ENCODE data around the gene IFI44.

Gene IFI44

GRCh38 chr1:78681265-78681664, 31.6 kb downstream of the IFI44 start:
- H3K4me2 ChIP-seq (ENCODE audit: low read length), result no peak overlapping the region
- H2AFZ ChIP-seq (ENCODE audit: low read length), result no peak overlapping the region
- H3F3A ChIP-seq (ENCODE audit: insufficient read depth, low read length), result no peaks in the 10 kb centered on the region
- no peaks in the 10 kb centered on the region for H3K27me3 ChIP-seq (ENCODE audit: insufficient read depth, low read length)
- no peaks in the 10 kb centered on the region for H3K4me1 ChIP-seq (ENCODE audit: insufficient read depth, low read length, severe bottlenecking)
- H3K27ac ChIP-seq (ENCODE audit: low read depth, low read length, poor library complexity, severe bottlenecking), result no peak overlapping the region
- no peak overlapping the region for H3K4me3 ChIP-seq (ENCODE audit: low read depth, low read length, poor library complexity, severe bottlenecking)
- no peaks in the 10 kb centered on the region for H4K20me1 ChIP-seq (ENCODE audit: insufficient read depth, low read length)
- H3K9me3 ChIP-seq (ENCODE audit: low read length), result no peaks in the 10 kb centered on the region
- no peaks in the 10 kb centered on the region for H3K79me2 ChIP-seq (ENCODE audit: insufficient read depth, low read length)
- H3K9ac ChIP-seq (ENCODE audit: low read length), result no peak overlapping the region
- H3K36me3 ChIP-seq (ENCODE audit: insufficient read depth, low read length), result no peaks in the 10 kb centered on the region
- no peaks in the 10 kb centered on the region for H3K9me2 ChIP-seq (ENCODE audit: low read depth, low read length)
- TF ChIP-seq EZH2 (IDR thresholded peaks at IDR 0.05; ENCODE audit: borderline replicate concordance, low read length), result no peak
- no peak for TF ChIP-seq CTCF (IDR thresholded peaks at IDR 0.05; ENCODE audit: low read length)

GRCh38 chr1:78682496-78682895, 32.9 kb downstream of the IFI44 start:
- TF ChIP-seq CTCF (IDR thresholded peaks at IDR 0.05; ENCODE audit: low read length) (no peak), EZH2 (IDR thresholded peaks at IDR 0.05; ENCODE audit: borderline replicate concordance, low read length) (no peak)
- no peaks in the 10 kb centered on the region for H3K9me3 ChIP-seq (ENCODE audit: low read length)
- H3F3A ChIP-seq (ENCODE audit: insufficient read depth, low read length), result no peaks in the 10 kb centered on the region
- H3K79me2 ChIP-seq (ENCODE audit: insufficient read depth, low read length), result no peaks in the 10 kb centered on the region
- no peaks in the 10 kb centered on the region for H3K27me3 ChIP-seq (ENCODE audit: insufficient read depth, low read length)
- no peak overlapping the region for H3K4me3 ChIP-seq (ENCODE audit: low read depth, low read length, poor library complexity, severe bottlenecking)
- H3K9me2 ChIP-seq (ENCODE audit: low read depth, low read length), result no peaks in the 10 kb centered on the region
- H3K4me2 ChIP-seq (ENCODE audit: low read length), result no peak overlapping the region
- no peaks in the 10 kb centered on the region for H3K4me1 ChIP-seq (ENCODE audit: insufficient read depth, low read length, severe bottlenecking)
- H3K36me3 ChIP-seq (ENCODE audit: insufficient read depth, low read length), result no peaks in the 10 kb centered on the region
- no peak overlapping the region for H2AFZ ChIP-seq (ENCODE audit: low read length)
- no peaks in the 10 kb centered on the region for H4K20me1 ChIP-seq (ENCODE audit: insufficient read depth, low read length)
- H3K9ac ChIP-seq (ENCODE audit: low read length), result no peak overlapping the region
- H3K27ac ChIP-seq (ENCODE audit: low read depth, low read length, poor library complexity, severe bottlenecking), result no peak overlapping the region

GRCh38 chr1:78683079-78683478, 33.4 kb downstream of the IFI44 start:
- Histone ChIP-seq H3K27ac (ENCODE audit: low read depth, low read length, poor library complexity, severe bottlenecking) (no peak overlapping the region), H3K4me2 (ENCODE audit: low read length) (no peak overlapping the region)
- TF ChIP-seq EZH2 (IDR thresholded peaks at IDR 0.05; ENCODE audit: borderline replicate concordance, low read length), result no peak
- TF ChIP-seq CTCF (IDR thresholded peaks at IDR 0.05; ENCODE audit: low read length), result no peak

More at GRCh38 chr1:78683079-78683478, 33.4 kb downstream of the IFI44 start:
- no peaks in the 10 kb centered on the region for H3K9me2 ChIP-seq (ENCODE audit: low read depth, low read length)
- H3K27me3 ChIP-seq (ENCODE audit: insufficient read depth, low read length), result no peaks in the 10 kb centered on the region
- H3K79me2 ChIP-seq (ENCODE audit: insufficient read depth, low read length), result no peaks in the 10 kb centered on the region
- H4K20me1 ChIP-seq (ENCODE audit: insufficient read depth, low read length), result no peaks in the 10 kb centered on the region
- no peak overlapping the region for H3K9ac ChIP-seq (ENCODE audit: low read length)
- no peaks in the 10 kb centered on the region for H3F3A ChIP-seq (ENCODE audit: insufficient read depth, low read length)
- H3K4me3 ChIP-seq (ENCODE audit: low read depth, low read length, poor library complexity, severe bottlenecking), result no peak overlapping the region
- H2AFZ ChIP-seq (ENCODE audit: low read length), result no peak overlapping the region
- no peaks in the 10 kb centered on the region for H3K36me3 ChIP-seq (ENCODE audit: insufficient read depth, low read length)
- no peaks in the 10 kb centered on the region for H3K9me3 ChIP-seq (ENCODE audit: low read length)
- no peaks in the 10 kb centered on the region for H3K4me1 ChIP-seq (ENCODE audit: insufficient read depth, low read length, severe bottlenecking)
